SIG-M5 (cell line): ENCODE measurements around the gene PTPRD.
"Not testable (repeated sequence)": the region's sequence is repeated elsewhere in the genome, so short reads cannot be mapped to it uniquely, and the experiment has no call there.

Experiments used
- DNase-seq: peaks from one replicate; lab custom pipeline; 2025; lab: John Stamatoyannopoulos, UW

Gene PTPRD

GRCh38 chr9:9310743-9311142, 1302.1 kb downstream of the PTPRD start:
- not testable (repeated sequence) for DNase-seq

DNA sequence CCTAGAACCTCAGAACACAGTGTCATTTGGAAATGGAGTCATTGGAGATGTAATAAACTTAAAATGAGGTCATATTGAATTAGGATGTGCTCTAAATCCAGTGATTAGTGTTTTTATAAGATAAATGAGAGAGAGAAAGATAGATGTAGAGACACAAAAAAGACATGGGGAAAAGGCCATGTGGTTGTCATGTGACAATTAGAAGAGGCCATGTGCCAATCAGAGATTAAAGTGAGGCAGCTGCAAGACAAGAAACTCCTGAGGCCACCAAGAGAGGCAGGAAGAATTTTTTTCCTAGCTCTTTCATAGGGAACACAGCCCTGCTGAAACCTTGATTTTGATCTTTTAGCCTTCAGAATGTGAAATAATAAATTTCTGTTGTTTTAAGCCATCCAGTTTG, 1307.2 kb downstream of the PTPRD start:
- no peak for DNase-seq

GRCh38 chr9:9299134-9299533, 1313.7 kb downstream of the PTPRD start:
- DNase-seq, result no peak

GRCh38 chr9:9286001-9286400, 1326.8 kb downstream of the PTPRD start:
- DNase-seq, result no peak

GRCh38 chr9:9284201-9284600, 1328.6 kb downstream of the PTPRD start:
- DNase-seq, result no peak

- no peak for DNase-seq
These were observed 1329.4 kb downstream of the PTPRD start for GRCh38 chr9:9283159-9283986.

DNA sequence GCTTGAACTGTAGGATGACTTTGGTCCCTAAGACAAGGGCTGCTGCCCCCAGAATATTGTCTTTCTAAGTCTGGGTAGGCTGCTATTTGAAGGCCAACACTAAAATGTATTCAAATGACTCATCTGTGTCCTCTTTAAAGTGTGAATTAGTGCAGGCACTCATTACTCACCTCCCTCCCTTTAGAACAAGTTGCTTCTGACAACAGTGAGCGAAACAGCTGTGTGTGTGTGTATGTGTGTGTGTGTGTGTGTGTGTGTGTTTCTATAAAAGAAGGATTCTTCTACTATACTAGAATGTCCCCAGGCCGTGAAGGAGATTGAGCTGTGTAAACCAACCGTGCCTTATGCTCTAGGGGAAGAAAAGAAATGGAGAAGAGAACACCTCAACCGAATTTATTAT, 1337.2 kb downstream of the PTPRD start:
- no peak for DNase-seq

- no peak for DNase-seq
These were observed 1354.8 kb downstream of the PTPRD start for GRCh38 chr9:9257999-9258498.

- DNase-seq, result no peak
These were observed 1366.1 kb downstream of the PTPRD start for GRCh38 chr9:9246726-9247125.

- no peak for DNase-seq
These were observed 1380.9 kb downstream of the PTPRD start for GRCh38 chr9:9231946-9232345.

- no peak for DNase-seq
These were observed 1383.5 kb downstream of the PTPRD start for GRCh38 chr9:9229269-9229668.

- no peak for DNase-seq
These were observed 1389.6 kb downstream of the PTPRD start for GRCh38 chr9:9223175-9223574.

DNA sequence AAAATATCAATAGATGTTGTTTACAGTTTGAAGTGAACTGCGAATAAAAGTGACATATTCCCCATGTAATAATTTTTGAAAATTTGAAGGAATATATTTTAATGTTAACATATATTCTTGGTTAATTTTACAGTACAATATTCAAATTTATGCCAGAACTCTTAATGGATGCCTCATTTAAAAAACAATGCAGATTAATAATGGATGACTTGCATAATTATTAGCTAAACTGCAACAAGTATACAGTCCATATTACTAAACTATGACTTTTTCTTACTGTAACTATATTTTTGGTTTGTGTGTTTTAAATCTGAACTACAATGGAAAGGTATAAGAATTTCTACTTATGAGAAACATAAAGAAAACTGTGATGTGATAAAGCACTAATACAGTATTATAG, 1390.1 kb downstream of the PTPRD start:
- no peak for DNase-seq

DNA sequence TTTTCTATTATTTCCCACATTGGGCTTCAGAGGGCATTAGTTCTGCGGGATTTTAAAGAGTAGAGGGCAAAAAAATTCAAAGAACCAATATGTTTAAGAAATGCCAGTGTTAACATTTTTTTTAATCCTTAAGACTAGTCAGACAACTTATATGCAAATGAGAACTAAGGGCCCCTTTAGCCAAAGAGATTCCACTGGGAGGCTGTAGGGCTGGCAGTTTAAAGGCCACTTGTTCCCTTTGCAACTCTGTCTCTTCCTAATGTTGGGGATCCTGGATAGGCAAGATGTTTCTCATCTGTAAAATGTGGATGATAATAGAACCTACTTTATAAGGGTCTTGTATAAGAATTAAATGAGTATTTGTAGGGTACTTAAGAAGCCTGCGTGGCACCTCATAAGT, 1395.9 kb downstream of the PTPRD start:
- no peak for DNase-seq

DNA sequence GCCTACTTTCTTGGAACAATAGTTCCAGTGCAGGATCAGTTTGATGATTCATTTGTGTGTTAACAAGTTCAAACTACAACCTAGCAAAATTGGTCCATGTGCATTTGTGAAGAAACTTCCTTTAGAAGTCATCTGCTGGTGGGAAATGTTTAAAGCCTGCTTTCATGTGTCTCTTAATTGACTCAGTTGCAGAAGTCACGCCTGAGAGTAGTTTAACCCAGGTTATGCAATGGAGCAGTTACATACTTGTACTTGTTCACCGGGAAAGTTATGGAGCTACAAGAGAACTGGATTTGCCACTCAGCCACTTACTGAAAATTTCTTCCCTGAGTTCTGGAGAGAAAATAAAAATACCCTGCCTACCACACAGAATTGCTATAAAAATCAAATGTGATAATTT, 1397.8 kb downstream of the PTPRD start:
- no peak for DNase-seq

DNA sequence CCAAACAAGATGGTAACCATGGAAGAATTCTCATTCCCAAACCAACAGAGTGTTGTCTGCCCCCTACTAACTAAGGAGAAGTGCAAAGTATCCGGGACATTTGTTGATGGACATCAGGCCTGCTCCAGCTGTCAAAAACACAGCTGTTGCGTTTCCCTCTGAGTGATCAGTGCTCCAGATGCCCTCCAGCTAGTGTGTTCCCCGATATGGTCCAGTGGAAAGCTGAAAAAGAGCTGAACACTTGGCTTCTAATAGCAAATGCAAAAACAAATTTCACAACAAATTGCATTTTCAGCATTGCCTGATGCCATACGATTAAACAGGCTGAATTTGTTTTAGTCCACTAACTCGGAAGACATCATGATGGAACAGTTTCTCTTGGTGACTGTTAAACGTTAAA, 1398.7 kb downstream of the PTPRD start:
- no peak for DNase-seq

- DNase-seq, result no peak
These were observed 1399.8 kb downstream of the PTPRD start for GRCh38 chr9:9212963-9213362.

GRCh38 chr9:9202276-9202675, 1410.5 kb downstream of the PTPRD start:
- no peak for DNase-seq

GRCh38 chr9:9186086-9186485, 1426.7 kb downstream of the PTPRD start:
- DNase-seq, result no peak

GRCh38 chr9:9182431-9182830, 1430.4 kb downstream of the PTPRD start:
- DNase-seq, result no peak

DNA sequence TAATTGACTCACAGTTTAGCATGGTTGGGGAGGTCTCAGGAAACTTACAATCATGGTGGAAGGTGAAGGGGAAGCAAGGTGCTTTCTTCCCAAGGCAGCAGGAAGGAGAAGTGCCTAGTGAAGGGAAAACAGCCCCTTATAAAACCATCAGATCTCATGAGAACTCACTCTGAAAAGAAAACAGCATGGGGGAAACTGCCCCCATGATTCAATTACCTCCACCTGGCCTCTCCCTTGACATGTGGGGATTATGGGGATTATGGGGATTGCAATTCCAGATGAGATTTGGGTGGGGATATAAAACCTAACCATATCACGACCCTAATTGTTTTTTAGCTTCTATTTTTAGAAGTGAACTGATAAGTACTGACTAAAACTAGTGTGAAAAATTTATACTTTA, 1435.7 kb downstream of the PTPRD start:
- DNase-seq, result no peak

DNA sequence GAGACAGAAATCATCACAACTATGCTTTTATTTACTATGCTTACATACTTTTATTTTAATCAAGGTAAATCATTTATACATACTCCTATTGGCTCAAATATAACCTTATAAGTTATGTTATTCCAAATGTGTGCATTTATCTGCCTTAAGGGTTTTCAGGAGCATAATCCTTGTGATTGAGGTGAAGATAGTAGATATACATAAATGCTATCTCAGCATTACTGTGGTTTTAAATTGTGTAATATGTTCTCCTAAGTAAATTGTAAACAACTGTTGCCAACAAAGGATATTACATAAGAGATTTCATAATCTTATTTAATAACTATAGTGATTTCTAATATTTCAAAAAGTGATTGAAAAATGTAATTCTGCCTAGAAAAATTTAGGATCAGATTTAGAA, 1438.4 kb downstream of the PTPRD start:
- no peak for DNase-seq

DNA sequence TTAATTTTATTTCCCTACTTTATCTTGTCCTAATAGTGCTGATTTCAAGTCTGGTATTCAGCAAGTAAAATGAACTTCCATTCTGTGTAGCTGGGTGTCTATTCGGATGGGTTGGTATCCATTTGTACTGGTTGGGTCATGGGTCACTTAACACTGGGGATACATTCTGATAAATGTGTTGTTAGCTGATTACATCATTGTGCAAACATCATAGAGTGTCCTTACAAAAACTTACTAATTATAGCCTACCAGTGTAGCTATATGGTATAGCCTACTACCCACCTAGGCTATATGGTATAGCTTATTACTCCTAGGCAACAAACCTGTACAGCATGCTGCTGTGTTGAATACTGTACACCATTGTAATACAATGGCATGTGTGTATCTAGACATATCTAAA, 1439.5 kb downstream of the PTPRD start:
- DNase-seq, result no peak
